HG03342 (cell line): Measurements from ENCODE around the gene CAPZB.

Experiments
- ATAC-seq: cut with Tn5 transposase; IDR thresholded peaks from one replicate; pipeline ENCODE4 v1.9.1; 2021; ENCODE audit warnings: mild to moderate bottlenecking, moderate library complexity; ENCODE audit not compliant: unreplicated experiment

The CAPZB gene

GRCh38 chr1:19353596-19353995 is 131.7 kb downstream of the CAPZB start:
- no peak for ATAC-seq

GRCh38 chr1:19352839-19353238 is 132.5 kb downstream of the CAPZB start:
- no peak for ATAC-seq

- no peak for ATAC-seq
Observed at GRCh38 chr1:19351873-19352272, 133.5 kb downstream of the CAPZB start.

- no peak for ATAC-seq
Observed at GRCh38 chr1:19350566-19350965, 134.8 kb downstream of the CAPZB start.

GRCh38 chr1:19349999-19350398 is 135.3 kb downstream of the CAPZB start:
- no peak for ATAC-seq

GRCh38 chr1:19348441-19349198 is 136.7 kb downstream of the CAPZB start:
- no peak for ATAC-seq

GRCh38 chr1:19347533-19348172 is 137.7 kb downstream of the CAPZB start:
- no peak for ATAC-seq

GRCh38 chr1:19346026-19346425 is 139.3 kb downstream of the CAPZB start:
- ATAC-seq, result no peak

- ATAC-seq, result no peak
Observed at GRCh38 chr1:19345391-19345790, 139.9 kb downstream of the CAPZB start.

GRCh38 chr1:19344831-19345230 is 140.5 kb downstream of the CAPZB start:
- no peak for ATAC-seq

GRCh38 chr1:19344372-19344810 is 140.9 kb downstream of the CAPZB start:
- ATAC-seq, result no peak

GRCh38 chr1:19343617-19344350 is 141.6 kb downstream of the CAPZB start:
- ATAC-seq, result no peak

- no peak for ATAC-seq
Observed at GRCh38 chr1:19342894-19343616, 142.3 kb downstream of the CAPZB start.

GRCh38 chr1:19342062-19342750 is 143.1 kb downstream of the CAPZB start:
- ATAC-seq, result no peak

- no peak for ATAC-seq
Observed at GRCh38 chr1:19341201-19342061, 143.9 kb downstream of the CAPZB start.

- no peak for ATAC-seq
Observed at GRCh38 chr1:19340387-19340937, 144.9 kb downstream of the CAPZB start.

GRCh38 chr1:19339214-19339861 is 146.0 kb downstream of the CAPZB start:
- no peak for ATAC-seq

- no peak for ATAC-seq
Observed at GRCh38 chr1:19338323-19338762, 147.0 kb downstream of the CAPZB start.

GRCh38 chr1:19337289-19337688 is 148.1 kb downstream of the CAPZB start:
- no peak for ATAC-seq
